SK-N-SH treated with all-trans-retinoic acid at 6 μM for 48 hours (cell line): ENCODE measurements around the gene SPNS3.

ENCODE experiments used
- ATAC-seq: fragments of 200-7000 bp; cut with Tn5 transposase; 3 replicates; pipeline ENCODE4 v1.9.1; 2020; ENCODE audit warnings: mild to moderate bottlenecking, moderate library complexity
- ARNTL ChIP-seq: fragments of 450-650 bp; formaldehyde crosslinking; IDR thresholded peaks from 2 replicates; pipeline ENCODE4 v1.5.0; 2020; ENCODE audit warnings: low read depth, mild to moderate bottlenecking, moderate library complexity, borderline replicate concordance
- BACH2 ChIP-seq: fragments of 250-450 bp; sonication (Bioruptor Pico); IDR thresholded peaks from 2 replicates; pipeline ENCODE4 v1.9.0; 2021; ENCODE audit warnings: mild to moderate bottlenecking, borderline replicate concordance
- CSDC2 ChIP-seq: fragments of 250-450 bp; sonication (Bioruptor Pico); IDR thresholded peaks from 2 replicates; pipeline ENCODE4 v1.5.0; 2020; ENCODE audit warnings: mild to moderate bottlenecking, moderate library complexity
- CSRNP3 ChIP-seq: fragments of 250-450 bp; sonication (Bioruptor Pico); IDR thresholded peaks from 2 replicates; pipeline ENCODE4 v1.5.1; 2021; ENCODE audit warnings: mild to moderate bottlenecking, moderate library complexity
- ESRRG ChIP-seq: fragments of 250-450 bp; sonication (Bioruptor Pico); IDR thresholded peaks from 2 replicates; pipeline ENCODE4 v1.6.1; 2021; ENCODE audit warnings: mild to moderate bottlenecking
- GLIS3 ChIP-seq: fragments of 250-450 bp; sonication (Bioruptor Pico); IDR thresholded peaks from 2 replicates; pipeline ENCODE4 v1.5.0; 2020; ENCODE audit warnings: mild to moderate bottlenecking, moderate library complexity
- PATZ1 ChIP-seq: fragments of 250-450 bp; sonication (Bioruptor Pico); IDR thresholded peaks from 2 replicates; pipeline ENCODE4 v1.8.0; 2020; ENCODE audit warnings: mild to moderate bottlenecking, moderate library complexity, borderline replicate concordance
- RARB ChIP-seq: fragments of 250-450 bp; sonication (Bioruptor Pico); IDR thresholded peaks from 2 replicates; pipeline ENCODE4 v1.8.0; 2021; ENCODE audit warnings: mild to moderate bottlenecking, moderate library complexity
- SNAI2 ChIP-seq: fragments of 250-450 bp; sonication (Bioruptor Pico); IDR thresholded peaks from 2 replicates; pipeline ENCODE4 v1.5.0; 2020; ENCODE audit warnings: mild to moderate bottlenecking, moderate library complexity
- TCF4 ChIP-seq: fragments of 250-450 bp; sonication (Bioruptor Pico); IDR thresholded peaks from 2 replicates; pipeline ENCODE4 v1.8.0; 2021; ENCODE audit warnings: mild to moderate bottlenecking, moderate library complexity, borderline replicate concordance
- TOX ChIP-seq: fragments of 250-450 bp; sonication (Bioruptor Pico); IDR thresholded peaks from 2 replicates; pipeline ENCODE4 v1.8.0; 2021; ENCODE audit warnings: mild to moderate bottlenecking, moderate library complexity, borderline replicate concordance
- TSHZ2 ChIP-seq: fragments of 250-450 bp; sonication (Bioruptor Pico); IDR thresholded peaks from 2 replicates; pipeline ENCODE4 v1.5.0; 2020; ENCODE audit warnings: mild to moderate bottlenecking, moderate library complexity
- ZFP3 ChIP-seq: fragments of 250-450 bp; sonication (Bioruptor Pico); IDR thresholded peaks from 2 replicates; pipeline ENCODE4 v1.5.0; 2020; ENCODE audit warnings: mild to moderate bottlenecking, moderate library complexity
- ZFP30 ChIP-seq: fragments of 450-650 bp; formaldehyde crosslinking; IDR thresholded peaks from 2 replicates; pipeline ENCODE4 v1.5.0; 2022; ENCODE audit warnings: mild to moderate bottlenecking, moderate library complexity
- ZNF565 ChIP-seq: fragments of 450-650 bp; formaldehyde crosslinking; conservative IDR thresholded peaks from 2 replicates; pipeline ENCODE4 v1.5.0; 2020; ENCODE audit warnings: low read depth, mild to moderate bottlenecking, moderate library complexity
- ZNF70 ChIP-seq: fragments of 450-650 bp; formaldehyde crosslinking; IDR thresholded peaks from 2 replicates; pipeline ENCODE4 v1.5.0; 2020; ENCODE audit warnings: mild to moderate bottlenecking, moderate library complexity
- ZNF8 ChIP-seq: fragments of 450-650 bp; formaldehyde crosslinking; IDR thresholded peaks from 2 replicates; pipeline ENCODE4 v1.5.0; 2020; ENCODE audit warnings: mild to moderate bottlenecking, moderate library complexity
- TF ChIP-seq, protein P1 (sequence below): fragments of 250-450 bp; sonication (Bioruptor Pico); IDR thresholded peaks from 2 replicates; pipeline ENCODE4 v1.5.1; 2020; ENCODE audit warnings: low read depth, mild to moderate bottlenecking, moderate library complexity
- TF ChIP-seq, protein P2 (sequence below): fragments of 250-450 bp; sonication (Bioruptor Pico); IDR thresholded peaks from 2 replicates; pipeline ENCODE4 v1.8.0; 2021; ENCODE audit warnings: low read depth, mild to moderate bottlenecking, moderate library complexity, borderline replicate concordance

SPNS3 gene

DNA sequence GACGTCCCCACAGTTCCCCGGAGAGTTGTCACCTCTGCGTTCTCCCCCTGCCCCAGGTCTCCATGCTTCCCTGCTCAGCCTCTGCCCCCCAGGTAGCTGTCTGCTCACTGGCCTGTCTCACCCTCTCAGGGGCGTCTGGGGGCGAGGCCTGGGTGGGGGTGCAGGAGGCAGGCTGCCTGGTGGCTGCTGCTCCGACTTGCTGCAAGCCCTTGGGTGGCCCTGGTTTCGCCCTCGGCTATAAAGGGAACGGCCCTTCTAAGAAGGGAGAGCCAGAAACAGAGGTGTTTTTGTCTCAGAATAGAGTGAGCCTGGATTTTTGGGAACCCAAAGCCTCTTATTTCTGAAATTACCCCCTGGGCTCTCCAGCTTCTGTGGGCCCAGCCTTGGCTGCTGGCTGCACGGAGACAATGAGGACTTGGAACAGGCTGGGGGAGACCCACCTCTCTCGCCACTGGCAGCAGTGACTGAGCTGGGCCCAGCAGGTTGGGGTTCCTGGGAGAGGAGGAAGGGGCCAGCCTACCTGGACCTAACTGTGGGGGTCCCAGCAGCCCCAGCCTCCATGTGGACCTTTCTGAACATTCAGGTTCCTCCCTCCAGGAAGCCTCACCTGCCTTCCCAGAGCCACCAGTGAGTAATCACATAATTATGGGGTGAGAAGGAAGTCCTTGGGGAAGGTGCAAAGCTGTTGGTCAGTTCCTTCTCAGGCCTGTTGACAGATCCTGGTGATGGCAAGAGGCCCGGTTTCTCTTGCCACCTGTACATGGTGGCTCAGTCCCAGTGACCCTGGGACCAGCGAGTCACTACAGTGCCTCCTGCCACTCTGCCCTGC, 49.5 kb downstream of the SPNS3 start:
- no peak for TF ChIP-seq TSHZ2
- TF ChIP-seq, all 23 proteins: peak for 0
- no peak for ATAC-seq

GRCh38 chr17:4485676-4486646, 52.2 kb downstream of the SPNS3 start:
- no peak for ATAC-seq
- TF ChIP-seq, protein P1, sequence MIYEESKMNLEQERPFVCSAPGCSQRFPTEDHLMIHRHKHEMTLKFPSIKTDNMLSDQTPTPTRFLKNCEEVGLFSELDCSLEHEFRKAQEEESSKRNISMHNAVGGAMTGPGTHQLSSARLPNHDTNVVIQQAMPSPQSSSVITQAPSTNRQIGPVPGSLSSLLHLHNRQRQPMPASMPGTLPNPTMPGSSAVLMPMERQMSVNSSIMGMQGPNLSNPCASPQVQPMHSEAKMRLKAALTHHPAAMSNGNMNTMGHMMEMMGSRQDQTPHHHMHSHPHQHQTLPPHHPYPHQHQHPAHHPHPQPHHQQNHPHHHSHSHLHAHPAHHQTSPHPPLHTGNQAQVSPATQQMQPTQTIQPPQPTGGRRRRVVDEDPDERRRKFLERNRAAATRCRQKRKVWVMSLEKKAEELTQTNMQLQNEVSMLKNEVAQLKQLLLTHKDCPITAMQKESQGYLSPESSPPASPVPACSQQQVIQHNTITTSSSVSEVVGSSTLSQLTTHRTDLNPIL (CRISPR knock-in tag): no peak
- TF ChIP-seq TCF4 (CRISPR knock-in tag) (no peak), GLIS3 (no peak), SNAI2 (CRISPR knock-in tag) (no peak), ZNF8 (no peak), ZFP3 (CRISPR knock-in tag) (no peak), ZNF565 (CRISPR knock-in tag) (no peak), CSDC2 (CRISPR knock-in tag) (no peak), TOX (no peak), ARNTL (no peak), CSRNP3 (CRISPR knock-in tag) (no peak), PATZ1 (no peak), RARB (CRISPR knock-in tag) (no peak), ZFP30 (no peak), TSHZ2 (no peak), BACH2 (CRISPR knock-in tag) (no peak), ESRRG (CRISPR knock-in tag) (no peak), ZNF70 (CRISPR knock-in tag) (no peak)
- TF ChIP-seq, protein P2, sequence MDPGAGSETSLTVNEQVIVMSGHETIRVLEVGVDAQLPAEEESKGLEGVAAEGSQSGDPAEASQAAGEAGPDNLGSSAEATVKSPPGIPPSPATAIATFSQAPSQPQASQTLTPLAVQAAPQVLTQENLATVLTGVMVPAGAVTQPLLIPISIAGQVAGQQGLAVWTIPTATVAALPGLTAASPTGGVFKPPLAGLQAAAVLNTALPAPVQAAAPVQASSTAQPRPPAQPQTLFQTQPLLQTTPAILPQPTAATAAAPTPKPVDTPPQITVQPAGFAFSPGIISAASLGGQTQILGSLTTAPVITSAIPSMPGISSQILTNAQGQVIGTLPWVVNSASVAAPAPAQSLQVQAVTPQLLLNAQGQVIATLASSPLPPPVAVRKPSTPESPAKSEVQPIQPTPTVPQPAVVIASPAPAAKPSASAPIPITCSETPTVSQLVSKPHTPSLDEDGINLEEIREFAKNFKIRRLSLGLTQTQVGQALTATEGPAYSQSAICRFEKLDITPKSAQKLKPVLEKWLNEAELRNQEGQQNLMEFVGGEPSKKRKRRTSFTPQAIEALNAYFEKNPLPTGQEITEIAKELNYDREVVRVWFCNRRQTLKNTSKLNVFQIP (CRISPR knock-in tag): no peak
